Measurements from ENCODE around the gene CAP2. TPM values are rescaled to one million over a fixed set of nuclear protein-coding genes. Genes with fewer than 3 reads are reported as not detected.

CAP2 gene
- total and polyA plus RNA-seq, 7 experiments from 2014 or later = not detected

DNA sequence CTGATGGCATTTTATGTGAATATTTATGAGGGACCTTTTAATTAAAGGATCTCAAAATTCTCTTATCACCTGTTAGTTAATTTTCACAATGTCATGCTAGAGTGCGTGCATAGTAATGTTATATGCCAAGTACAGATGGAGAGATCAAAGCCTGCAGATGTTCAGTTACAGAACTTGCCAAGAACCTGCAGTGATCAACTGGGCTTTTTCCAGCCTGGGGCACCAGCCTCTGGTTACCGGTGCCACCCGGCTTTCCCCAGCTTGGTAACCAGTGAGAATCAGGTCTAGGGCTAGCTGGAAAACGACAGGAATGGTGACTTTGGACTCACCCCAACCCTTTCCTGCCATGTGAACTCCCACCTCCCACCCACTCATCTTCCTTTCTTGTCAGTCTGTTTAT, 91.8 kb downstream of the CAP2 start:
- POLR2A ChIA-PET = no interaction called here
- intact Hi-C loops (cut with micrococcal nuclease) = no loop called here
- Mint-ChIP-seq H3K9me3 (no peaks in the 10 kb centered on the region), H3K27ac (no peak overlapping the region), H3K4me1 (no peaks in the 10 kb centered on the region), H3K36me3 (no peaks in the 10 kb centered on the region), H3K27me3 (peaks cover under 1 to 32% (median 18%) of the 10 kb centered on the region in 5 donors), H3K4me3 (no peak overlapping the region)
- ATAC-seq (no peak), DNase-seq (no peak)
- Histone ChIP-seq H3K27me3 (ENCODE audit: control insufficient read depth in 2 of 2, insufficient read depth in 2 of 2, low read length in 2 of 2) (no peaks in the 10 kb centered on the region), H3K9me3 (ENCODE audit: control insufficient read depth in 2 of 3, low read length in 3 of 3) (no peaks in the 10 kb centered on the region), H3K4me1 (ENCODE audit: control insufficient read depth in 2 of 2, insufficient read depth in 2 of 2, low read length in 2 of 2) (no peaks in the 10 kb centered on the region), H3K4me3 (ENCODE audit: low read length) (no peak overlapping the region), H3K27ac (ENCODE audit: low read depth, low read length) (no peak overlapping the region), H3K36me3 (ENCODE audit: control insufficient read depth in 2 of 3, insufficient read depth in 3 of 3, low read length in 3 of 3) (no peaks in the 10 kb centered on the region)
- CTCF ChIA-PET = no interaction called here

DNA sequence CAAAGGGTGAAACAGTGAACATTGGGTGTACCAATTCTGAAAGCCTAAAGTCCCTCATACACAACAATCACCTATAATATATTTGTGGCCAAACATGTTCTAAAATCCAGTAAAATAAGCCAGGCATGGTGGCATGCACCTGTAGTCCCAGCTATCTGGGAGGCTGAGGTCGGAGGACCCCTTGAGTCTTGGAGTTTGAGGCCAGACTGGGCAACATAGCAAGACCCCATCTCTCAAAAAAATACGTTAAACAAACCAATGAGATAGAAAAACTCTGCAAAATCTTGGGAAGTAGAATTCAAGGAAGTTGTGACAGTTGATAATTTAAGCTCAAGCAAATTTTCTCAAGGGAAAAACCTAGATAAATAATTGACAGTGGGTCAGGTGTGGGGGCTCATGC, 92.6 kb downstream of the CAP2 start:
- ATAC-seq (no peak), DNase-seq (no peak)
- no peak overlapping the region for H3K4me3 ChIP-seq (ENCODE audit: low read length)
- no peaks in the 10 kb centered on the region for H3K9me3 ChIP-seq (ENCODE audit: control insufficient read depth in 2 of 3, low read length in 3 of 3)
- H3K27ac ChIP-seq (ENCODE audit: low read depth, low read length) = no peak overlapping the region
- no peak overlapping the region for H3K27ac Mint-ChIP-seq
- H3K27me3 Mint-ChIP-seq = peaks cover 3 to 33% (median 23%) of the 10 kb centered on the region in 5 donors
- no peaks in the 10 kb centered on the region for H3K4me1 ChIP-seq (ENCODE audit: control insufficient read depth in 2 of 2, insufficient read depth in 2 of 2, low read length in 2 of 2)
- H3K4me3 Mint-ChIP-seq = no peak overlapping the region
- H3K36me3 Mint-ChIP-seq = no peaks in the 10 kb centered on the region
- H3K9me3 Mint-ChIP-seq = no peaks in the 10 kb centered on the region
- H3K27me3 ChIP-seq (ENCODE audit: control insufficient read depth in 2 of 2, insufficient read depth in 2 of 2, low read length in 2 of 2) = no peaks in the 10 kb centered on the region
- no peaks in the 10 kb centered on the region for H3K36me3 ChIP-seq (ENCODE audit: control insufficient read depth in 2 of 3, insufficient read depth in 3 of 3, low read length in 3 of 3)
- peaks cover 0 to 1% (median 0%) of the 10 kb centered on the region in 7 donors for H3K4me1 Mint-ChIP-seq
- ChIA-PET POLR2A (no interaction called here), CTCF (no interaction called here)
- intact Hi-C loops (cut with micrococcal nuclease) = no loop called here

DNA sequence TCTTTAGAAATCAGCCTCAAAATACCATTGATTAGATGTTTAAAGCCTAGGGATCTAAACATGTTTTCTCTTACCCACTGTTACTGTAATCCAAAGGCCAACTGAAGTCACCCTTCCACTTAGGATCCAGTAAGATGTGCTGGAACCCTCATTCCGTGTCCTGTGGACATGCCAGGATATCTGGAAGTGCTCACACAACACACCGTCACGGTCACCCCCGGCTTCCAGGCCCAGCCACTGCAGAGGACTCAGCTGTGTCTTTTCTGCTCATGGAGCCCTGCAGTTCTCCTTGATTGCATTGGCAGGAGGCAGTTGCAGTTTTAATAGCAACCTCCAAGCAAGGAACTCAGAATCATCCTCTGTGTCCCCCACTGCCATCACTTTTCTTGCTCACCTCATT, 93.3 kb downstream of the CAP2 start:
- no peak for ATAC-seq
- CTCF ChIA-PET = no interaction called here
- H3K27ac ChIP-seq (ENCODE audit: low read depth, low read length) = no peak overlapping the region
- H3K27me3 ChIP-seq (ENCODE audit: control insufficient read depth in 2 of 2, insufficient read depth in 2 of 2, low read length in 2 of 2) = no peaks in the 10 kb centered on the region
- Mint-ChIP-seq H3K27me3 (peaks cover 5 to 36% (median 27%) of the 10 kb centered on the region in 5 donors), H3K27ac (no peak overlapping the region), H3K36me3 (no peaks in the 10 kb centered on the region), H3K4me3 (no peak overlapping the region), H3K4me1 (peaks cover 0 to 3% (median 0%) of the 10 kb centered on the region in 7 donors), H3K9me3 (no peaks in the 10 kb centered on the region)
- no peak overlapping the region for H3K4me3 ChIP-seq (ENCODE audit: low read length)
- no peaks in the 10 kb centered on the region for H3K9me3 ChIP-seq (ENCODE audit: control insufficient read depth in 2 of 3, low read length in 3 of 3)
- intact Hi-C loops (cut with micrococcal nuclease) = no loop called here
- no peak for DNase-seq
- H3K4me1 ChIP-seq (ENCODE audit: control insufficient read depth in 2 of 2, insufficient read depth in 2 of 2, low read length in 2 of 2) = no peaks in the 10 kb centered on the region
- H3K36me3 ChIP-seq (ENCODE audit: control insufficient read depth in 2 of 3, insufficient read depth in 3 of 3, low read length in 3 of 3) = no peaks in the 10 kb centered on the region
- POLR2A ChIA-PET = no interaction called here

DNA sequence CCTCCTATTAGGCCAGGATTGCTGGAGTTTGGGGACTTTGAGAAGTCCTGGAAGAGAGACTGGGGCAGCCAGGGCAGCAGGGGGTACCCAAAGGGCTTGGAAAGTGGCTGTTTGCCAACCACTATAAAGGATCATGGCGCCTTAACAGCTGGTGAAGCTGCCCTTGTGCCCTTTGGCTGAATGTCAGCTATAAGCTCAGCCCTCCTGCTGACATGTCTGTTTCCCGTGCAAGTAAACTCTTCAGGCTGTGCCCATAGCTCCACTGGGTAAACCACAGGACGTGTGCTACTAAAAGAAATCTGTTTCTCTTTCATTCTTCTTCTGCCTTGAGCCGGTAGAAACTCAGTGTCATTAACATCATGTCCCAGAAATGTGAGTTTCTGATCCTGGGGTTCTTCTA, 97.3 kb downstream of the CAP2 start:
- H3K36me3 ChIP-seq (ENCODE audit: control insufficient read depth in 2 of 3, insufficient read depth in 3 of 3, low read length in 3 of 3) = no peaks in the 10 kb centered on the region
- no peaks in the 10 kb centered on the region for H3K9me3 ChIP-seq (ENCODE audit: control insufficient read depth in 2 of 3, low read length in 3 of 3)
- Mint-ChIP-seq H3K9me3 (peaks cover 0 to 4% (median 0%) of the 10 kb centered on the region in 11 donors), H3K27me3 (peaks cover 24 to 52% (median 40%) of the 10 kb centered on the region in 5 donors), H3K27ac (no peak overlapping the region), H3K36me3 (no peaks in the 10 kb centered on the region), H3K4me3 (no peak overlapping the region), H3K4me1 (peaks cover 0 to 3% (median 0%) of the 10 kb centered on the region in 7 donors)
- no peak overlapping the region for H3K27ac ChIP-seq (ENCODE audit: low read depth, low read length)
- DNase-seq (no peak), ATAC-seq (no peak)
- POLR2A ChIA-PET = no interaction called here
- H3K4me3 ChIP-seq (ENCODE audit: low read length) = no peak overlapping the region
- CTCF ChIA-PET = no interaction called here
- peaks cover 0 to 6% of the 10 kb centered on the region in 2 donors for H3K27me3 ChIP-seq (ENCODE audit: control insufficient read depth in 2 of 2, insufficient read depth in 2 of 2, low read length in 2 of 2)
- H3K4me1 ChIP-seq (ENCODE audit: control insufficient read depth in 2 of 2, insufficient read depth in 2 of 2, low read length in 2 of 2) = no peaks in the 10 kb centered on the region
- intact Hi-C loops (cut with micrococcal nuclease) = no loop called here

- no peaks in the 10 kb centered on the region for H3K4me1 ChIP-seq (ENCODE audit: control insufficient read depth in 2 of 2, insufficient read depth in 2 of 2, low read length in 2 of 2)
- Mint-ChIP-seq H3K27me3 (peaks cover 24 to 53% (median 40%) of the 10 kb centered on the region in 5 donors), H3K27ac (no peak overlapping the region), H3K36me3 (no peaks in the 10 kb centered on the region), H3K4me1 (peaks cover 0 to 3% (median 0%) of the 10 kb centered on the region in 7 donors), H3K4me3 (no peak overlapping the region), H3K9me3 (peaks cover 0 to 4% (median 0%) of the 10 kb centered on the region in 11 donors)
- intact Hi-C loops (cut with micrococcal nuclease) = no loop called here
- H3K36me3 ChIP-seq (ENCODE audit: control insufficient read depth in 2 of 3, insufficient read depth in 3 of 3, low read length in 3 of 3) = no peaks in the 10 kb centered on the region
- POLR2A ChIA-PET = no interaction called here
- H3K4me3 ChIP-seq (ENCODE audit: low read length) = no peak overlapping the region
- CTCF ChIA-PET = no interaction called here
- no peaks in the 10 kb centered on the region for H3K9me3 ChIP-seq (ENCODE audit: control insufficient read depth in 2 of 3, low read length in 3 of 3)
- DNase-seq = no peak
- ATAC-seq = no peak
- peaks cover 0 to 6% of the 10 kb centered on the region in 2 donors for H3K27me3 ChIP-seq (ENCODE audit: control insufficient read depth in 2 of 2, insufficient read depth in 2 of 2, low read length in 2 of 2)
- no peak overlapping the region for H3K27ac ChIP-seq (ENCODE audit: low read depth, low read length)
These were observed 98.2 kb downstream of the CAP2 start for GRCh38 chr6:17491416-17492142.

GRCh38 chr6:17492350-17492749, 99.0 kb downstream of the CAP2 start:
- Histone ChIP-seq H3K36me3 (ENCODE audit: control insufficient read depth in 2 of 3, insufficient read depth in 3 of 3, low read length in 3 of 3) (no peaks in the 10 kb centered on the region), H3K9me3 (ENCODE audit: control insufficient read depth in 2 of 3, low read length in 3 of 3) (no peaks in the 10 kb centered on the region), H3K27me3 (ENCODE audit: control insufficient read depth in 2 of 2, insufficient read depth in 2 of 2, low read length in 2 of 2) (peaks cover 0 to 6% of the 10 kb centered on the region in 2 donors), H3K4me3 (ENCODE audit: low read length) (no peak overlapping the region), H3K4me1 (ENCODE audit: control insufficient read depth in 2 of 2, insufficient read depth in 2 of 2, low read length in 2 of 2) (no peaks in the 10 kb centered on the region), H3K27ac (ENCODE audit: low read depth, low read length) (no peak overlapping the region)
- Mint-ChIP-seq H3K9me3 (peaks cover 0 to 4% (median 0%) of the 10 kb centered on the region in 11 donors), H3K4me1 (peaks cover 0 to 3% (median 0%) of the 10 kb centered on the region in 7 donors), H3K4me3 (no peak overlapping the region), H3K36me3 (no peaks in the 10 kb centered on the region), H3K27ac (peak overlapping the region in 1 of 9 donors; percentile 50), H3K27me3 (peaks cover 24 to 51% (median 41%) of the 10 kb centered on the region in 5 donors)
- no peak for ATAC-seq
- intact Hi-C loops (cut with micrococcal nuclease) = no loop called here
- CTCF ChIA-PET = no interaction called here
- no peak for DNase-seq
- POLR2A ChIA-PET = no interaction called here

- Histone ChIP-seq H3K9me3 (ENCODE audit: control insufficient read depth in 2 of 3, low read length in 3 of 3) (no peaks in the 10 kb centered on the region), H3K4me1 (ENCODE audit: control insufficient read depth in 2 of 2, insufficient read depth in 2 of 2, low read length in 2 of 2) (no peaks in the 10 kb centered on the region), H3K4me3 (ENCODE audit: low read length) (no peak overlapping the region), H3K27me3 (ENCODE audit: control insufficient read depth in 2 of 2, insufficient read depth in 2 of 2, low read length in 2 of 2) (peaks cover 0 to 6% of the 10 kb centered on the region in 2 donors), H3K27ac (ENCODE audit: low read depth, low read length) (no peak overlapping the region), H3K36me3 (ENCODE audit: control insufficient read depth in 2 of 3, insufficient read depth in 3 of 3, low read length in 3 of 3) (no peaks in the 10 kb centered on the region)
- H3K4me3 Mint-ChIP-seq = no peak overlapping the region
- no peak for ATAC-seq
- POLR2A ChIA-PET = no interaction called here
- H3K27ac Mint-ChIP-seq = no peak overlapping the region
- CTCF ChIA-PET = no interaction called here
- peaks cover 0 to 4% (median 0%) of the 10 kb centered on the region in 11 donors for H3K9me3 Mint-ChIP-seq
- H3K4me1 Mint-ChIP-seq = peaks cover 0 to 3% (median 0%) of the 10 kb centered on the region in 7 donors
- DNase-seq = no peak
- intact Hi-C loops (cut with micrococcal nuclease) = no loop called here
- H3K36me3 Mint-ChIP-seq = no peaks in the 10 kb centered on the region
- H3K27me3 Mint-ChIP-seq = peaks cover 30 to 56% (median 44%) of the 10 kb centered on the region in 5 donors
These were observed 99.9 kb downstream of the CAP2 start for GRCh38 chr6:17493286-17493685.

Measured in naive thymus-derived CD4-positive, alpha-beta T cell (primary cell).